MCF 10A (cell line): Measurements from ENCODE around the gene TEX48. TPM values are rescaled to one million over a fixed set of nuclear protein-coding genes. Genes with fewer than 3 reads are reported as not detected.

Source experiments
- BruUV-seq: library from RNA; stranded (reverse); fragments of 400-500 nt; replicated peaks from 2 replicates; lab custom pipeline; 2021; lab: Mats Ljungman, UMichigan
- CTCF ChIA-PET: fragments of 300-600 bp; sonication (Branson Sonifier 250); formaldehyde crosslinking; extraction: SDS; loops from one replicate; lab custom pipeline; 2021; ENCODE audit warnings: antibody characterized with exemption, inconsistent platforms; lab: Yijun Ruan, JAX
- POLR2A ChIA-PET: fragments of 300-600, 350-650 bp; sonication (Branson Sonifier 250); formaldehyde crosslinking; extraction: SDS; loops from one replicate; lab custom pipeline; 2020; ENCODE audit warnings: antibody characterized with exemption, inconsistent platforms; lab: Yijun Ruan, JAX
- DNase-seq: peaks from one replicate; pipeline ENCODE4 v3.0.0-alpha.2; 2018; ENCODE audit not compliant: unreplicated experiment
- H3K27ac Mint-ChIP-seq: one replicate; pipeline ENCODE4 v1.8.0; 2022; ENCODE audit warnings: mild to moderate bottlenecking, low read depth, mixed read lengths; ENCODE audit not compliant: unreplicated experiment
- H3K27me3 Mint-ChIP-seq: one replicate; pipeline ENCODE4 v1.8.0; 2022; ENCODE audit warnings: mixed read lengths; ENCODE audit not compliant: insufficient read depth, unreplicated experiment
- H3K36me3 Mint-ChIP-seq: one replicate; pipeline ENCODE4 v1.8.0; 2022; ENCODE audit warnings: mild to moderate bottlenecking, moderate library complexity, mixed read lengths; ENCODE audit not compliant: insufficient read depth, unreplicated experiment
- H3K4me1 Mint-ChIP-seq: one replicate; pipeline ENCODE4 v1.8.0; 2022; ENCODE audit warnings: mixed read lengths; ENCODE audit not compliant: insufficient read depth, unreplicated experiment
- H3K4me3 Mint-ChIP-seq: one replicate; pipeline ENCODE4 v1.8.0; 2022; ENCODE audit warnings: mild to moderate bottlenecking, moderate library complexity, mixed read lengths; ENCODE audit not compliant: unreplicated experiment
- H3K9me3 Mint-ChIP-seq: one replicate; pipeline ENCODE4 v1.8.0; 2022; ENCODE audit warnings: mixed read lengths; ENCODE audit not compliant: unreplicated experiment
- CTCF ChIP-seq: fragments of 200-600 bp; IDR thresholded peaks from one replicate; pipeline ENCODE4 v1.8.0; 2022; ENCODE audit warnings: antibody characterized with exemption, mild to moderate bottlenecking; ENCODE audit not compliant: unreplicated experiment
- intact Hi-C: fragments of 100-400 bp; cut with micrococcal nuclease; formaldehyde crosslinking; loops from 2 replicates; pipeline ENCODE4 v1.14.1; 2022
- total RNA-seq: library from RNA; stranded (reverse); gene quantifications from 2 replicates; pipeline ENCODE4 v1.2.3, GENCODE V29; 2022

Gene TEX48
- total RNA-seq, 1 experiment from 2014 or later: not detected

GRCh38 chr9:114688909-114689610 lies 7.1 kb upstream of the TEX48 start:
- H3K36me3 Mint-ChIP-seq: peaks cover 7% of the 10 kb centered on the region
- H3K9me3 Mint-ChIP-seq: no peaks in the 10 kb centered on the region
- BruUV-seq: no TSS peak
- intact Hi-C loops: no loop called here
- ChIA-PET POLR2A (interaction anchor here (0.6 to 1.5 kb wide), 6 partner anchors 12 to 415 kb away, joined by 3 read pairs; no protein-coding TSS in a partner anchor), CTCF (interaction anchor here (0.6 to 1.5 kb wide), 8 partner anchors 11 to 325 kb away, joined by 3 to 7 read pairs (median 4); no protein-coding TSS in a partner anchor)
- DNase-seq: no peak
- no peaks in the 10 kb centered on the region for H3K27me3 Mint-ChIP-seq
- TF ChIP-seq CTCF: no peak
- H3K4me1 Mint-ChIP-seq: peaks cover 13% of the 10 kb centered on the region
- no peak overlapping the region for H3K4me3 Mint-ChIP-seq
- H3K27ac Mint-ChIP-seq: no peak overlapping the region

GRCh38 chr9:114688379-114688778 lies 6.4 kb upstream of the TEX48 start:
- Mint-ChIP-seq H3K4me1 (peaks cover 13% of the 10 kb centered on the region), H3K9me3 (no peaks in the 10 kb centered on the region), H3K36me3 (peaks cover 7% of the 10 kb centered on the region), H3K27ac (no peak overlapping the region), H3K27me3 (no peaks in the 10 kb centered on the region), H3K4me3 (no peak overlapping the region)
- no TSS peak for BruUV-seq
- intact Hi-C loops: no loop called here
- POLR2A ChIA-PET: interaction anchor here (1.2 to 1.5 kb wide), 2 partner anchors 44 to 222 kb away, joined by 3 read pairs; no protein-coding TSS in a partner anchor
- no peak for DNase-seq
- CTCF ChIA-PET: interaction anchor here (0.6 to 1.5 kb wide), 10 partner anchors 9 to 1639 kb away, joined by 3 to 7 read pairs (median 4); no protein-coding TSS in a partner anchor
- no peak for TF ChIP-seq CTCF

- intact Hi-C loops: no loop called here
- ChIA-PET CTCF (no interaction called here), POLR2A (no interaction called here)
- Mint-ChIP-seq H3K9me3 (no peaks in the 10 kb centered on the region), H3K4me1 (peaks cover 13% of the 10 kb centered on the region), H3K36me3 (peaks cover 7% of the 10 kb centered on the region), H3K27ac (no peak overlapping the region), H3K4me3 (no peak overlapping the region), H3K27me3 (no peaks in the 10 kb centered on the region)
- no TSS peak for BruUV-seq
- DNase-seq: no peak
- TF ChIP-seq CTCF: no peak
Measured at GRCh38 chr9:114687034-114687433, 5.0 kb upstream of the TEX48 start.

GRCh38 chr9:114685951-114686350 lies 4.0 kb upstream of the TEX48 start:
- peaks cover 9% of the 10 kb centered on the region for H3K4me1 Mint-ChIP-seq
- no peak for TF ChIP-seq CTCF
- ChIA-PET POLR2A (interaction anchor here (0.7 kb wide), 1 partner anchor 25 kb away, joined by 3 read pairs; no protein-coding TSS in a partner anchor), CTCF (interaction anchor here (0.7 to 1.8 kb wide), 7 partner anchors 52 to 329 kb away, joined by 3 to 12 read pairs (median 4); no protein-coding TSS in a partner anchor)
- no TSS peak for BruUV-seq
- no peaks in the 10 kb centered on the region for H3K9me3 Mint-ChIP-seq
- H3K4me3 Mint-ChIP-seq: no peak overlapping the region
- no peaks in the 10 kb centered on the region for H3K27me3 Mint-ChIP-seq
- no peak overlapping the region for H3K27ac Mint-ChIP-seq
- no peak for DNase-seq
- H3K36me3 Mint-ChIP-seq: peaks cover 7% of the 10 kb centered on the region
- intact Hi-C loops: no loop called here
